K562 (cell line): ENCODE results near the gene ZNF514. TPM values are rescaled to one million over a fixed set of nuclear protein-coding genes. Genes with fewer than 3 reads are reported as not detected.

Experiments used
- ATAC-seq: fragments of 200-7000 bp; cut with Tn5 transposase; 3 replicates; pipeline ENCODE4 v1.9.1; 2020; ENCODE audit warnings: moderate library complexity
- Bru-seq: library from RNA; stranded (reverse); fragments of 400-500 nt; gene quantifications from one replicate; lab custom pipeline; 2021; lab: Mats Ljungman, UMichigan
- BruChase-seq, 2 experiments: library from RNA; stranded (reverse); fragments of 400-500 nt; gene quantifications; one replicate each; lab custom pipeline; 2021; lab: Mats Ljungman, UMichigan
- BruUV-seq: library from RNA; stranded (reverse); fragments of 400-500 nt; replicated peaks from 2 replicates; lab custom pipeline; 2021; lab: Mats Ljungman, UMichigan
- CTCF ChIA-PET: fragments of 300-600 bp; formaldehyde crosslinking; extraction: SDS; loops from one replicate; lab custom pipeline; 2021; ENCODE audit warnings: low intra/inter-chr PET ratio; lab: Yijun Ruan, JAX
- POLR2A ChIA-PET: fragments of 300-600, 350-650 bp; sonication (Branson Sonifier 250); formaldehyde crosslinking; extraction: SDS; loops from one replicate; lab custom pipeline; 2021; ENCODE audit warnings: antibody characterized with exemption, inconsistent platforms; lab: Yijun Ruan, JAX
- DNase-seq, 4 experiments: peaks; one replicate each; pipeline versions ENCODE4 v3.0.0 to v3.0.0-alpha.2; 2011 to 2018; ENCODE audit warnings: low spot score in 3 of 4, mixed read lengths in 3 of 4; ENCODE audit errors: extremely low read depth in 1 of 4
- FAIRE-seq: peaks from 2 replicates; lab custom pipeline; 2011; peaks lifted over from hg19 to GRCh38; lab: Jason Lieb, UNC
- H2AFZ ChIP-seq: 2 replicates; pipeline ENCODE4 v1.6.0; 2011; ENCODE audit warnings: low read depth, low read length, control low read depth, inconsistent platforms
- H3K27ac ChIP-seq: fragments of 200-600 bp; 3 replicates; pipeline ENCODE4 v1.8.0; 2011; ENCODE audit warnings: low read depth, mild to moderate bottlenecking, control low read depth, inconsistent platforms, low read length, moderate library complexity, mixed read lengths; ENCODE audit errors: extremely low read depth
- H3K27me3 ChIP-seq, 2 experiments: fragments of 300-600 bp in 1 of 2; 2 replicates in 1 of 2; 3 replicates in 1 of 2; pipeline versions ENCODE4 v1.6.0 to v1.8.0; 2011; ENCODE audit warnings: inconsistent platforms in 2 of 2, low read length in 2 of 2, mild to moderate bottlenecking in 1 of 2, mixed read lengths in 1 of 2, moderate library complexity in 1 of 2; ENCODE audit not compliant: control insufficient read depth in 2 of 2, insufficient read depth in 2 of 2
- H3K36me3 ChIP-seq: fragments of 300-600 bp; 3 replicates; pipeline ENCODE4 v1.8.0; 2011; ENCODE audit warnings: mild to moderate bottlenecking, low read length, inconsistent platforms; ENCODE audit not compliant: control insufficient read depth, insufficient read depth
- H3K4me1 ChIP-seq, 2 experiments: fragments of 200-600 bp in 1 of 2; replicated peaks in 1 of 2; 2 replicates in 1 of 2; 3 replicates in 1 of 2; pipeline versions ENCODE4 v1.5.1 to v1.8.0; 2011; ENCODE audit warnings: inconsistent platforms in 2 of 2, low read length in 2 of 2, mild to moderate bottlenecking in 1 of 2, mixed read lengths in 1 of 2, moderate library complexity in 1 of 2; ENCODE audit not compliant: control insufficient read depth in 2 of 2, insufficient read depth in 2 of 2
- H3K4me2 ChIP-seq: 2 replicates; pipeline ENCODE4 v1.6.1; 2011; ENCODE audit warnings: low read length, control low read depth, inconsistent platforms, mixed read lengths; ENCODE audit not compliant: insufficient read depth
- H3K4me3 ChIP-seq: fragments of 200-600 bp; sonication (generic), shearing (Covaris generic); 2 replicates; pipeline ENCODE4 v1.5.1; 2016; ENCODE audit warnings: control low read depth, inconsistent platforms
- H3K79me2 ChIP-seq: fragments of 200-600 bp; 3 replicates; pipeline ENCODE4 v1.8.0; 2011; ENCODE audit warnings: low read length, inconsistent platforms; ENCODE audit not compliant: control insufficient read depth, insufficient read depth
- H3K9ac ChIP-seq, 2 experiments: 2 replicates each; pipeline versions ENCODE4 v1.6.0 to v1.6.1; 2011; ENCODE audit warnings: low read depth in 2 of 2, low read length in 2 of 2, control low read depth in 1 of 2, inconsistent platforms in 1 of 2, mild to moderate bottlenecking in 1 of 2, mixed read lengths in 1 of 2; ENCODE audit not compliant: insufficient read depth in 1 of 2
- H3K9me1 ChIP-seq: one replicate; pipeline ENCODE4 v1.6.0; 2011; ENCODE audit warnings: inconsistent platforms, mild to moderate bottlenecking, low read length, moderate library complexity; ENCODE audit not compliant: control insufficient read depth, insufficient read depth
- H3K9me3 ChIP-seq: replicated peaks from 2 replicates; pipeline ENCODE4 v1.5.1; 2011; ENCODE audit warnings: low read depth, low read length, inconsistent platforms; ENCODE audit not compliant: control insufficient read depth, insufficient read depth
- H4K20me1 ChIP-seq: replicated peaks from 2 replicates; pipeline ENCODE4 v1.6.1; 2011; ENCODE audit warnings: low read length, inconsistent platforms, mixed read lengths; ENCODE audit not compliant: control insufficient read depth, insufficient read depth
- MGA ChIP-seq: fragments of 450-650 bp; IDR thresholded peaks from 2 replicates; pipeline ENCODE4 v1.6.1; 2016; ENCODE audit warnings: mild to moderate bottlenecking, moderate library complexity
- POLR2A ChIP-seq: fragments of 450-650 bp; conservative IDR thresholded peaks from 2 replicates; pipeline ENCODE4 v1.6.1; 2016
- U2AF2 ChIP-seq: fragments of 200-400 bp; formaldehyde crosslinking; optimal IDR thresholded peaks from 2 replicates; pipeline ENCODE3; 2017; ENCODE audit warnings: low read depth, mild to moderate bottlenecking, low read length
- WGBS: fragments of 100-300 bp; shearing (Covaris generic); methylation state at CpG from one replicate; pipeline ENCODE4 v1.1.6; 2016; ENCODE audit warnings: low coverage, mixed read lengths; ENCODE audit not compliant: insufficient coverage; ENCODE audit errors: missing lambda C conversion rate; 5-methylcytosine and 5-hydroxymethylcytosine counted together
- in situ Hi-C: fragments of 300-500 bp; cut with MboI; formaldehyde crosslinking; loops from 4 replicates; pipeline ENCODE4 v1.15.0; 2018; ENCODE audit warnings: inconsistent platforms, mixed read lengths
- intact Hi-C: fragments of 100-400 bp; cut with micrococcal nuclease; formaldehyde crosslinking; loops from 2 replicates; pipeline ENCODE4 v1.14.2; 2022
- long read RNA-seq, 3 experiments: library from polyadenylated mRNA in 2 of 3; library from RNA in 1 of 3; unstranded in 2 of 3; stranded (forward) in 1 of 3; transcript quantifications; one replicate each; pipeline ENCODE4 v2.0.0, GENCODE V29; 2019 to 2022
- polyA minus RNA-seq, 3 experiments: library from RNA; depleted of rRNA, polyadenylated mRNA; stranded (reverse); fragments of >200 nt; gene quantifications; 2 replicates each; pipeline ENCODE4 v1.2.3, GENCODE V29; 2011
- polyA plus RNA-seq, 8 experiments: library from polyadenylated mRNA; depleted of rRNA in 4 of 8; stranded (reverse) in 5 of 8; unstranded in 3 of 8; fragments of >200 nt; fragmentation: Nextera tagmentation in 2 of 8; fragmentation: Illumina TruSeq in 1 of 8; extraction: Ambion mirVana in 2 of 8; extraction: Trizol in 1 of 8; gene quantifications; 2 replicates each; pipeline versions ENCODE4 v1.2.1 to v1.2.3, GENCODE V29; 2011 to 2014; ENCODE audit warnings: inconsistent platforms in 1 of 8, missing spikeins in 1 of 8
- total RNA-seq, 7 experiments: library from RNA; depleted of rRNA in 6 of 7; stranded (reverse); fragments of >200 nt in 6 of 7; fragmentation: Illumina TruSeq in 2 of 7; extraction: Trizol in 2 of 7; gene quantifications; 2 replicates each; pipeline versions ENCODE4 v1.2.1 to v1.2.3, GENCODE V29; 2011 to 2021; ENCODE audit warnings: low replicate concordance in 1 of 7

The ZNF514 gene
- total RNA-seq (2011; cell fraction: chromatin; rRNA removed; ENCODE audit: low replicate concordance) = 29.4 and 53.1 TPM in 2 replicates
- 26.8 and 30.5 TPM in 2 replicates for total RNA-seq (2011; cell fraction: nucleolus; rRNA removed)
- total RNA-seq (2011; cell fraction: nucleoplasm; rRNA removed) = 35.5 and 54.2 TPM in 2 replicates
- total RNA-seq (2014; rRNA removed) = 7.5 and 8.7 TPM in 2 replicates
- 11.2 and 11.9 TPM in 2 replicates for total RNA-seq (2014; rRNA removed; fragmentation: Illumina TruSeq; extraction: Trizol)
- total RNA-seq (2015; rRNA removed; fragmentation: Illumina TruSeq; extraction: Trizol) = 11.2 and 11.4 TPM in 2 replicates
- total RNA-seq (2021) = 13.8 and 15.5 TPM in 2 replicates
- polyA plus RNA-seq (2011; rRNA removed) = 17.7 and 21.9 TPM in 2 replicates
- polyA plus RNA-seq (2011; cell fraction: cytosol; rRNA removed) = 6.3 and 9.8 TPM in 2 replicates
- polyA plus RNA-seq (2011; cell fraction: nucleus; rRNA removed) = 37.4 and 38.9 TPM in 2 replicates
- polyA plus RNA-seq (2012) = 9.6 and 13.4 TPM in 2 replicates
- 11.2 and 11.7 TPM in 2 replicates for polyA plus RNA-seq (2014; fragmentation: Illumina TruSeq; extraction: Trizol)
- 10 to 100 TPM; 10.0 to 11.0 TPM for polyA plus RNA-seq (2014; fragmentation: Nextera tagmentation; extraction: Ambion mirVana)
- 13.0 and 14.7 TPM in 2 replicates for polyA plus RNA-seq (2014; rRNA removed)
- 13.8 and 19.2 TPM in 2 replicates for polyA minus RNA-seq (2011; rRNA and poly(A)+ RNA removed)
- 7.1 and 7.4 TPM in 2 replicates for polyA minus RNA-seq (2011; cell fraction: cytosol; rRNA and poly(A)+ RNA removed)
- 19.9 and 33.3 TPM in 2 replicates for polyA minus RNA-seq (2011; cell fraction: nucleus; rRNA and poly(A)+ RNA removed)
- percentile 72 among the genes with signal in this experiment for Bru-seq, nascent RNA
- percentile 73 among the genes with signal in this experiment for BruChase-seq, experiment 1, labeled RNA remaining after a 2-hour chase
- percentile 72 among the genes with signal in this experiment for BruChase-seq, experiment 2, labeled RNA remaining after a 6-hour chase
- long read RNA-seq, experiment 1, partial matches to known transcripts = 3 of 30 reads
- long read RNA-seq, experiment 1, other reads (novel, unspliced or antisense) = 24 of 30 reads
- long read RNA-seq, experiment 2, full-length matches to known transcripts = 2 of 18 reads
- long read RNA-seq, experiment 2, partial matches to known transcripts = 3 of 18 reads
- long read RNA-seq, experiment 2, other reads (novel, unspliced or antisense) = 13 of 18 reads
- long read RNA-seq, experiment 3, partial matches to known transcripts = 0 of 6 reads
- long read RNA-seq, experiment 3, other reads (novel, unspliced or antisense) = 6 of 6 reads

- BruUV-seq = TSS peak; percentile 81
- Histone ChIP-seq H3K4me3 (peak within 1 kb of the TSS; percentile 73), H3K79me2 (peaks cover 20% of the 10 kb centered on the region), H3K9me3 (no peaks in the 10 kb centered on the region), H3K9me1 (no peaks in the 10 kb centered on the region), H2AFZ (peak within 1 kb of the TSS; percentile 98), H3K4me1 (peaks cover 4 to 16% of the 10 kb centered on the region in 2 experiments; a peak in 4 of 5 replicates), H3K4me2 (peak within 1 kb of the TSS; percentile 91), H3K27me3 (no peaks in the 10 kb centered on the region), H3K9ac (peak within 1 kb of the TSS; percentile 78 to 97), H3K36me3 (peaks cover 17% of the 10 kb centered on the region; the same call in 2 of the 3 replicates), H4K20me1 (no peaks in the 10 kb centered on the region), H3K27ac (peak within 1 kb of the TSS; percentile 75)
- DNase-seq (peak; percentile 87 to 91 (median 90)), FAIRE-seq (no peak), ATAC-seq (peak; percentile 95)
- ChIA-PET CTCF (no interaction called here), POLR2A (interaction anchor here (0.5 to 0.7 kb wide), 2 partner anchors 21 to 28 kb away, joined by 3 read pairs; no protein-coding TSS in a partner anchor)
- intact Hi-C loops = no loop called here
- WGBS = 14% methylated on average over 30 of the region's 64 CpGs
- in situ Hi-C loops = no loop called here
- TF ChIP-seq MGA (peak; percentile 38), POLR2A (peak; percentile 63), U2AF2 (no peak)
Observed at GRCh38 chr2:95159690-95160449, at the start of gene ZNF514. Gene ZNF514 (minus strand): TSS chr2:95159848. CDS start chr2:95153253, 6,595 bp downstream.
